Fibroblast of lung (primary cell): ENCODE measurements around the gene BCAR1.

Experiments
- CTCF ChIP-seq, 2 donors: IDR thresholded peaks in 1 of 2; conservative IDR thresholded peaks in 1 of 2; 1 replicate in 1 of 2; 2 replicates in 1 of 2; pipeline ENCODE4 v1.5.1; 2011 to 2012; ENCODE audit warnings: low read length in 2 of 2, control low read depth in 1 of 2, inconsistent platforms in 1 of 2, low read depth in 1 of 2, mild to moderate bottlenecking in 1 of 2
- EZH2 ChIP-seq: IDR thresholded peaks from 2 replicates; pipeline ENCODE4 v1.5.1; 2012; ENCODE audit warnings: low read length, control low read depth, mild to moderate bottlenecking; ENCODE audit errors: missing control alignments

- TF ChIP-seq CTCF (conservative IDR thresholded peaks at IDR 0.05 in 1 of 2, IDR thresholded peaks at IDR 0.05 in 1 of 2; ENCODE audit: low read depth in 1 of 2, low read length in 2 of 2), result no peak
- no peak for TF ChIP-seq EZH2
Observed at GRCh38 chr16:75181630-75182029, 69.8 kb downstream of the BCAR1 start.
